AG20443 (cell line): ENCODE results near the gene CAP2.

Source experiments
- DNase-seq: peaks from one replicate; pipeline ENCODE4 v3.0.0; 2012; ENCODE audit warnings: low spot score, mixed read lengths

Gene CAP2

GRCh38 chr6:17475606-17476244, 82.3 kb downstream of the CAP2 start:
- DNase-seq, result no peak

DNA sequence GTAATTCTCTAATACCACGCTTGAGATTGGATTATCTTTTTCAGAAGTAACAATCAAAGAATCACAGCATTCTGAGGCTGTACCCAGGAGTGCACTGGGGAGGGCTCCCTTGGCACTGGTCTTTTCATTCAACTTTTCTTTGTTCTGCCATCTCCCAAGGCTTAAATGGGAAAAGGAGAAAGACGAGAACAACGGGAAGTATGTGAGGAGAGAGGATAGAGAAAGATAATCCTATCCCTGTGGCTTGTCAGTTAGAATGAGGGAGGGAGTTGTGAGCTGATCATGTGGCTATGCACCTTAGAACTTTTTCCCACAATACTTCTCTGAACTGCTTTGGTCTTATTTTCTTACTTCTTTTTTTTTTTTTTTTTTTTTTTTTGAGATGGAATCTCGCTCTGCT, 83.1 kb downstream of the CAP2 start:
- no peak for DNase-seq

GRCh38 chr6:17477356-17477755, 84.0 kb downstream of the CAP2 start:
- DNase-seq, result no peak

GRCh38 chr6:17478223-17478907, 85.0 kb downstream of the CAP2 start:
- DNase-seq, result no peak

GRCh38 chr6:17478946-17479345, 85.6 kb downstream of the CAP2 start:
- DNase-seq, result no peak

GRCh38 chr6:17480476-17480875, 87.1 kb downstream of the CAP2 start:
- no peak for DNase-seq

DNA sequence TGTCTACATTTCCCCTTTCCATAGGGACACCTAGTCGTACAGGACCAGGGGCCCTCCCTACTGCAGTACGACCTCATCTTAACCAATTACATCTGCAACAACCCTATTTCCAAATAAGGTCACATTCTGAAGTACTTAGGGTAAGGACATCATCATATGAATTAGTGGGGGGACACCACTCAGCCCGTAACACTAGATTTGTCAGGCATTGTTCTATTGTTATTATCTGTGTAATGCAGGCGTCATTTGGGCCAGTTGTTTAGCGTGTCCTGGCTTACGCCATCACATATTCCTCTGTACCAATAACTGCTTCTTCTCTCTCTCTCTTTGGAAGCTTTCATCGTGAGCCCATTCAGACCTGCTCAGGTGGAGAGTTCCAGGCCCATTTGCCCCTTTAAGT, 89.3 kb downstream of the CAP2 start:
- no peak for DNase-seq

DNA sequence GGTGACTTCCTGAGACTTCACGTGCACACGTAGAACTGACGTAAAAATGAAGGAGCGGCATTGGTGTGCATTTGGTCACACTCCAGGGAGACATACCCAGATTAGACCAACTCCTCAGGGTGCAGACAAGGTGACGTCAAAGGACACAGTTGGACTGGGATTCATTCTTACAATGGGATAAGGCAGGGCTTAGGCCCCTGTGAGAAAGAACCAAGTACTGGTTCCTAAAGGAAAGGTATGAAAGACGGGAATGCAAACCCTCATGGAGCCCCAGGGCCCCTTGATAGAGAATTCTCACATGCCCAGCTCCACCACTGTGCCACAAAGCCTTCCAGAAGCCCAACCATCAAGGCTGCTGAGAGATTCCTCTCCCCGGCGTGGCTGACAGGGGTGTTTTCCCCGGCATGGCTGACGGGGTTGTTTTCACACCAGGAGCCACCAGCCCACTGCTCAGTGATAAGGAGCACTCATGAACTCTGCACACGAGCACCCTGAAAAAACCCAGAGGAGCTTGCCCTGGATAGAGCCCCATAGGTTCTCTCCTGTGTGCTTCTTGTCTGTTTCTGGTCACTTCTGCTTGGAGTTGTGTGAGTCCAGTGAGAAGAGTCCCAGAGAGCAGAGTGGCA, 90.1 kb downstream of the CAP2 start:
- DNase-seq, result no peak

DNA sequence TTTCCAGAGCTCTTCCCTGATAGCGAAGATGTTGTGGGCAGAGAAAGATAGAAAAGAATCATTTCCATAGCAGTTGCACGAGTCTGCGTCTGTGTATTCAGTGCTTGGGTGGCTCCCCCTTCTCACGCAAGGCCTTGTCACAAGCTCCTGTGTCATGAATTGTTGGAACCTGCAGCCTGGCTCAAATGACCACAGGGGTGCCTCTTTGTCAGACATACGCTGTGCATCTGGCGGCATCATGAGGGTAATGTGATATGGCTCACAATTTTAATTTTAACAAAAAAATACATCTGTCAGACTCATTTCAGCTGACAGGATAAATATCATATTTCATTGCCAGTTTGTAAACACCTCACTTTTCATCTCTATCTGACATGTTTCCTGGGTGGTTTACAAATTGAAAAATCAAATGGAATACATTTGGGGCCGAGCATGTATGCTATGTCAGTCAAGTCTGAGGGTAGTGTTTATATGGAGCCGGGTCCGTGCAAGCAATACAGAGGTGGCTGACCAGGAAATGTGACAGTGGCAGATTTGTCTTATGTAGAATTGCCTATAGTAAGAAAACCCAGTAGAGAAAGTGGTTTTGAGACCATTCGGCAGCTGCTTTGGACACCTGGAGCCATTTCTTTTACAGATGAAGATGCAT, 90.9 kb downstream of the CAP2 start:
- no peak for DNase-seq

GRCh38 chr6:17485181-17485580, 91.8 kb downstream of the CAP2 start:
- DNase-seq, result no peak

DNA sequence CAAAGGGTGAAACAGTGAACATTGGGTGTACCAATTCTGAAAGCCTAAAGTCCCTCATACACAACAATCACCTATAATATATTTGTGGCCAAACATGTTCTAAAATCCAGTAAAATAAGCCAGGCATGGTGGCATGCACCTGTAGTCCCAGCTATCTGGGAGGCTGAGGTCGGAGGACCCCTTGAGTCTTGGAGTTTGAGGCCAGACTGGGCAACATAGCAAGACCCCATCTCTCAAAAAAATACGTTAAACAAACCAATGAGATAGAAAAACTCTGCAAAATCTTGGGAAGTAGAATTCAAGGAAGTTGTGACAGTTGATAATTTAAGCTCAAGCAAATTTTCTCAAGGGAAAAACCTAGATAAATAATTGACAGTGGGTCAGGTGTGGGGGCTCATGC, 92.6 kb downstream of the CAP2 start:
- no peak for DNase-seq

GRCh38 chr6:17486680-17487079, 93.3 kb downstream of the CAP2 start:
- no peak for DNase-seq

- DNase-seq, result no peak
Observed at GRCh38 chr6:17490724-17491123, 97.3 kb downstream of the CAP2 start.

DNA sequence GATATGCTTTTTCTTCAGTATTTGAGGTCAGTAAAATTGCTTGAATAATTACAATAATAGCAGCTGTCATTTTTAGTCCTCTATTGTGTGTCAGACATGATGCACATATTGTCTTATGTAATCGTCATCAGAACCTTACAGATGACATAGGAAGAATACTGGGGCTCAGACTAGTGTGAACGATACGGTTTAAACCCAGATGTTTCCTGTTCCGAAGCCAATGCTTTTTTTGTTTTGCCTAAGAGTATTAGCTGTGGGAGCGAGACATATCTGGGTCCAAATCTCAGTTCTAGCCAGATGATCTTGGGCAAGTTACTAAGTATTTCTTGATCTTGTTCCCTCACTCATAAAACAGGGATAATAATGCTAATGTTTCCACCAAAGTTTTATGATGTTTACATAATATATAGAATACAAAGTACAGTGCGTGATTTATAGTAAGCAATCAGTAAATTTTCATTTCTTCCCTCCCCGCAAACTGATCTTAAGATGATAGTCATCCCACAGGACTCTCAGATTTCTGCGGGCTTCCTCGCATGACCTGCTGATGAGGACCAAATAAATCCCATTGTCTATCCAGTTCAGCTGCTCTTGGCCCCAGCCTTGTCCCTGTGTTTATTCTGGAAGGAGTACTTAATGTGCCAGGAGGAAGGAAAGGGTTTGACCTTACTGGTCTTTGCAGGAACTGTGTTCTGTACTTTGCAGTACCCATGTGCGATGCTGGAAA, 98.2 kb downstream of the CAP2 start:
- no peak for DNase-seq

DNA sequence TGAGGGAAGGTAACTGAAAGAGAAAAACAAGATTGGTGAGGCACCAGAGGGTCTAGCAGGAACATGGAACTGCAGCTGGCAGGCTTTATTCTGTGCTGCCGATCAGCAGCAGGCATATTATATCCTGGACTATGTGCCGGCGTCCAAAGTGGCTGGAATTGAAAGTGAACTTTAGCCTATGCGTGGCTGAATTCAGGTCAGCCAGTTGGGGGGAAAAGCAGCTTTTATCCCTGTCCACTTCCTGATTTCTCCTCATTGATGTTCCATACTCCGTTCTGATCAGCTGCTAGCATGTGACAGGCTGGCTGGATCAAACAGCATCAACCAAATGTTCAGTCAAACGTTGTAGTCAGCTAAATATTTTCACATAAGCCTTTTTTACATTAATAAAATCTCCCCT, 99.0 kb downstream of the CAP2 start:
- no peak for DNase-seq

GRCh38 chr6:17493286-17493685, 99.9 kb downstream of the CAP2 start:
- DNase-seq, result peak; percentile 39

DNA sequence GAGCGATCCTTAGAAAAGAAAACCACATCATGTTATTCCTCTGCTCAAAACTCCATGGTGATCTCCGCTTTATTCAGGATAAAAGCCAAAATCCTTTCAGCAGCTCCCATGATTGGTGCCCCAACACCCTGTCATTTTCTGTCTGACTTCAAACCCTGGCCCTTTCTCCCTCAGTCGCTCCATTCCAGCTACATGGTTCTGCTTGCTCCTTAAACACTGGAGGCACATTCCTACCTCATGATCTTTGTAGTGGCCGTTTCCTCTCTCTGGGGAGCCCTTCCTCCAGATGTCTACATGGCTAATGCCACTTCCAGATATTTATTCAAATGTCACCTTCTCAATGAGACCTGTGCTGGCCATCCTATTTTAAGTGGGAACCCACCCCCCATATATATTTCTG, 100.8 kb downstream of the CAP2 start:
- DNase-seq, result no peak

- DNase-seq, result no peak
Observed at GRCh38 chr6:17494919-17495318, 101.5 kb downstream of the CAP2 start.

DNA sequence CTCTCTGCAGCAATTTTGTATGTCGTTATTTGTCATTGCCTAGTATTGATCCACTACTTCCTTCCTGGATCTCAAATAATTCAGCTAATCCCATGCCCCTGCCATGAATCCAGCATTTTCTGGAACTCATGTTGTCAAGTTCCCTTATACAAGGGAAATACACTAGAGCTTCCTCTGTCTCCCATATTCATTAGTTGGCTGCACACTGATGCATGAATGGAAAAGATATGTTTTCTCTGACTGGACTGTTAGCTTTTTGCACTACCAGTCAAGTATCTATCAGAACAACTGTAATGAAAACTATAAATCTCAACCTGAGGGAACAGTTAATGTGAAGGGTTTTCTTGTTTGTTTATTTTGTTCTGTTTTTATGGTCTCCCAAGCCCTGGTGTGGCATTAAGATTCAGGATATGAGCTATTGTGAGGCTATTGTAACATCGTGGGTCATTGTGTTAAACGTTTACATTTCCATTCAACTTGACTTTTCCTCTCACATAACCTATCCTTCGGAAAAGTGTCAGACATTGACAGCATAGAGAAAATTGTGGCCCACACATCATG, 104.2 kb downstream of the CAP2 start:
- DNase-seq, result no peak

DNA sequence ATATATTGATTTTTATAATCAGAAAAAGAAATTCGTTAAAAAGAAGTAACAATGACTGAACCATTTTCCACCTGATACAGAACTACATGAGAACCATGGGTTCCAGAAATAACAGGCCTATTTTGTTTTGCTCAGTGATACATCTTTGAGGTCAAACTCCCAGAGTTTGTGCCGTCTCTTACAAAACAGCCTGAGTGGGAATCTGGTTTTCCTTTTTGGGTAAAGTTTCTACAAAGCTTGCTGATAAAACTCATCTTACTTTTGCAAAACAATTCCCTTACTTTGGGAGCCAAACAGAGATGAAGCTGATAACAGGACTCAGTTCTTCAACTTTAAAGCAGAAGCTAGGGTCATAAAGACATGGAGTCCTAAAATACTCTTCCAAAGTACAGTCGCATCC, 108.0 kb downstream of the CAP2 start:
- DNase-seq, result no peak

DNA sequence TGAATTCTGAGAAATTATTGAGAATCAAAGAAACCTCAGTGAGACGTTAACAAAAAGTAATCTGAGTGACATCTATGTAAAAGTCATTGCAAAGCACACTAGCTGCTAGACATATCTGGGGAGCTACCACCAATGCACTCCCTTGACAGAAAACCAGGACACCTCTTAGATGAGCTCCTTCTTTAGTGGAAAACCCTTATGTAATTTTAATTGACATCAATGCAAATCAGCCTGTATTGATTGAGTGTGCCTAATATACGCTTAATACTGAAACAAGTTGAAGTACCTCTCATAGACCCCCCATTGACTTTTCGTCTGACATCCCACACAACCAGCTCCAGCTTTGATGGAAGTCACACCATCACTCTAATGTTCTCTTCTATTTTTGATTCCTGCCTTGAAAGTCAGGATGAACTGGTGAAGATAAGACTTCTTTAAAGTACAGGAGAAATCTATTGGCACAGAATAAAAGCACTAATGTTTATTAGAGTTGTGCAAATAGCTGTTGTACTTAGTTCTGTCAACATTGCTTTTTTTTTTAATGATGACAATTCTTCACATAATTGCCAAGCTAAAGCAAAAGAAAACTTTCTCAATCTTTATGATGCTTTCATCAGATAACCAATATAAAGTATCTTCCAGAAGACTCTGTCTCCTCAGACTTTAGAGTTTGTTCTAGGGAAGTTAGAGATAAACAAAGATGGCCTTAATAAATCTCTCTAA, 108.7 kb downstream of the CAP2 start:
- no peak for DNase-seq
